Measurements from ENCODE around the gene NDUFB7.
"Not testable (repeated sequence)": the region's sequence is repeated elsewhere in the genome, so short reads cannot be mapped to it uniquely, and the experiment has no call there.

The NDUFB7 gene

GRCh38 chr19:14570864-14571527 lies 870 bp downstream of the NDUFB7 start:
- no peak for DNase-seq

GRCh38 chr19:14567079-14567478 lies 4.8 kb downstream of the NDUFB7 start:
- DNase-seq = no peak

- DNase-seq = no peak
Measured at GRCh38 chr19:14566712-14567077, 5.2 kb downstream of the NDUFB7 start.

GRCh38 chr19:14565765-14566711 lies 5.8 kb downstream of the NDUFB7 start:
- no peak for DNase-seq

- DNase-seq = no peak
Measured at GRCh38 chr19:14565298-14565679, 6.6 kb downstream of the NDUFB7 start.

GRCh38 chr19:14564652-14565297 lies 7.1 kb downstream of the NDUFB7 start:
- DNase-seq = not testable (repeated sequence)

- no peak for DNase-seq
Measured at GRCh38 chr19:14563989-14564651, 7.7 kb downstream of the NDUFB7 start.

- no peak for DNase-seq
Measured at GRCh38 chr19:14563590-14563926, 8.3 kb downstream of the NDUFB7 start.

- no peak for DNase-seq
Measured at GRCh38 chr19:14562660-14563589, 8.9 kb downstream of the NDUFB7 start.

GRCh38 chr19:14561847-14562351 lies 10.0 kb downstream of the NDUFB7 start:
- DNase-seq = no peak

GRCh38 chr19:14561249-14561648 lies 10.6 kb downstream of the NDUFB7 start:
- no peak for DNase-seq

GRCh38 chr19:14560776-14561108 lies 11.1 kb downstream of the NDUFB7 start:
- DNase-seq = no peak

- DNase-seq = no peak
Measured at GRCh38 chr19:14559916-14560775, 11.7 kb downstream of the NDUFB7 start.

- DNase-seq = no peak
Measured at GRCh38 chr19:14558370-14559066, 13.3 kb downstream of the NDUFB7 start.

- no peak for DNase-seq
Measured at GRCh38 chr19:14556662-14557188, 15.1 kb downstream of the NDUFB7 start.

- DNase-seq = no peak
Measured at GRCh38 chr19:14555918-14556661, 15.8 kb downstream of the NDUFB7 start.

GRCh38 chr19:14554382-14554812 lies 17.5 kb downstream of the NDUFB7 start:
- DNase-seq = no peak

- DNase-seq = no peak
Measured at GRCh38 chr19:14553939-14554243, 18.0 kb downstream of the NDUFB7 start.

All from NCI-H748 treated with DMSO at 0.1 percent for 48 hours (cell line).